ENCODE data around the gene CCDC124.

- TF ChIP-seq, protein P1, sequence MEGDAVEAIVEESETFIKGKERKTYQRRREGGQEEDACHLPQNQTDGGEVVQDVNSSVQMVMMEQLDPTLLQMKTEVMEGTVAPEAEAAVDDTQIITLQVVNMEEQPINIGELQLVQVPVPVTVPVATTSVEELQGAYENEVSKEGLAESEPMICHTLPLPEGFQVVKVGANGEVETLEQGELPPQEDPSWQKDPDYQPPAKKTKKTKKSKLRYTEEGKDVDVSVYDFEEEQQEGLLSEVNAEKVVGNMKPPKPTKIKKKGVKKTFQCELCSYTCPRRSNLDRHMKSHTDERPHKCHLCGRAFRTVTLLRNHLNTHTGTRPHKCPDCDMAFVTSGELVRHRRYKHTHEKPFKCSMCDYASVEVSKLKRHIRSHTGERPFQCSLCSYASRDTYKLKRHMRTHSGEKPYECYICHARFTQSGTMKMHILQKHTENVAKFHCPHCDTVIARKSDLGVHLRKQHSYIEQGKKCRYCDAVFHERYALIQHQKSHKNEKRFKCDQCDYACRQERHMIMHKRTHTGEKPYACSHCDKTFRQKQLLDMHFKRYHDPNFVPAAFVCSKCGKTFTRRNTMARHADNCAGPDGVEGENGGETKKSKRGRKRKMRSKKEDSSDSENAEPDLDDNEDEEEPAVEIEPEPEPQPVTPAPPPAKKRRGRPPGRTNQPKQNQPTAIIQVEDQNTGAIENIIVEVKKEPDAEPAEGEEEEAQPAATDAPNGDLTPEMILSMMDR (conservative IDR thresholded peaks at IDR 0.05; ENCODE audit: low read depth, low read length), result no peak
- no peak for TF ChIP-seq EZH2 (IDR thresholded peaks at IDR 0.05; ENCODE audit: borderline replicate concordance, low read depth, low read length, poor library complexity, severe bottlenecking)
Observed at GRCh38 chr19:17972230-17972629, 39.4 kb downstream of the CCDC124 start.
